AG10803 (cell line): ENCODE data around the gene PLAAT2.

Experiments used
- DNase-seq: peaks from one replicate; pipeline ENCODE4 v3.0.0; 2010; ENCODE audit warnings: low read depth
- H3K4me3 ChIP-seq: 2 replicates; pipeline ENCODE4 v1.5.1; 2011; ENCODE audit warnings: mild to moderate bottlenecking, low read length, control low read depth
- CTCF ChIP-seq: conservative IDR thresholded peaks from 2 replicates; pipeline ENCODE4 v1.5.1; 2011; ENCODE audit warnings: mild to moderate bottlenecking, low read length, control low read depth, inconsistent platforms

Gene PLAAT2

GRCh38 chr11:63560506-63561180 lies 2.5 kb downstream of the PLAAT2 start:
- TF ChIP-seq CTCF: no peak
- DNase-seq: no peak
- no peak overlapping the region for H3K4me3 ChIP-seq

- no peak for TF ChIP-seq CTCF
- H3K4me3 ChIP-seq: no peak overlapping the region
- DNase-seq: no peak
These were observed 4.6 kb downstream of the PLAAT2 start for GRCh38 chr11:63558459-63559157.

- no peak for TF ChIP-seq CTCF
- no peak overlapping the region for H3K4me3 ChIP-seq
- DNase-seq: no peak
These were observed 5.6 kb downstream of the PLAAT2 start for GRCh38 chr11:63557570-63557969.

- H3K4me3 ChIP-seq: no peak overlapping the region
- DNase-seq: no peak
- TF ChIP-seq CTCF: no peak
These were observed 6.7 kb downstream of the PLAAT2 start for GRCh38 chr11:63556404-63557013.

- TF ChIP-seq CTCF: no peak
- no peak for DNase-seq
- no peak overlapping the region for H3K4me3 ChIP-seq
These were observed 8.3 kb downstream of the PLAAT2 start for GRCh38 chr11:63554877-63555223.

- H3K4me3 ChIP-seq: no peak overlapping the region
- TF ChIP-seq CTCF: no peak
- DNase-seq: no peak
These were observed 9.4 kb downstream of the PLAAT2 start for GRCh38 chr11:63553759-63554158.

- H3K4me3 ChIP-seq: no peak overlapping the region
- no peak for TF ChIP-seq CTCF
- no peak for DNase-seq
These were observed 10.3 kb downstream of the PLAAT2 start for GRCh38 chr11:63552921-63553320.
